GM19395 (cell line): Measurements from ENCODE around the gene IDS.
"Not testable (repeated sequence)": the region's sequence is repeated elsewhere in the genome, so short reads cannot be mapped to it uniquely, and the experiment has no call there.

Experiments
- ATAC-seq: cut with Tn5 transposase; IDR thresholded peaks from one replicate; pipeline ENCODE4 v1.9.1; 2021; ENCODE audit warnings: mild to moderate bottlenecking, moderate library complexity; ENCODE audit not compliant: unreplicated experiment

Gene IDS

DNA sequence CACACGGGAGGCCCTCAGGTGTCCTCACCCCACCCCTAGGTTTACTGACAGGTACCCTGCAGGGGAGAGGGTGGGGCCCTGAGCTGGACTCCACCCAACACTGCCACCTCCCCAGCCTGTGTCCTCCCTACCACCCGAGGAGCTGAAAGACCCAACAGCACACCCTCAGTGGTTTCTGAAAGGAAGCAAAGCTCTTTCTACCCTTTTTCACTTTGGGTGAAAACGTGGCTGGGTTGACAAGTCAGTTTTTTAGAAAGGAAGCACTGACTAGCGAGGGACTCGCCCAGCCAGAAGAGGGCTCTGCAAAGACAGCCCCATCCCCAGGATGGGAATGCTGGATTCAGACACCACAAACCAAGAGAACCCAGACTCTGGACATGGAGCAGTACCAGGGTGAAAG is 2.2 kb downstream of the IDS start:
- ATAC-seq = not testable (repeated sequence)

DNA sequence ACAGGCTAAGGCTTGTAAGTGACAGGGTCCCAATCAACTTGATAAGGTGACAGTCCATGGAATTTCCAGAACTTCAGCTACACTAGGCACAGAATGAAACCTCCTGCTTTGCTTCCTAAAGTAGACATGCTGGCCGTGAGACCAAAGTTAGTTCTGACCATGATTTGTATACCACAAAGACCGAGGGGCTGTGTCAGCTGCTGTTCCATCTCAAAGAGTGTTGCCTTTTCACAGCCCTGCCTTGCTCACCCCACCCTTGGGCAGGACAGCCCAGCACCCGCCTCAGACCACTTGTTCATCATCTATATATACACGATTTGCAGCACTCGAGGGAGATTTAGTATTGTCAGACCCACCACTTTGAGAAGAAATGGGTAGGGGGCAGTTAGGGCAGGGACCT is 5.3 kb downstream of the IDS start:
- ATAC-seq = no peak

DNA sequence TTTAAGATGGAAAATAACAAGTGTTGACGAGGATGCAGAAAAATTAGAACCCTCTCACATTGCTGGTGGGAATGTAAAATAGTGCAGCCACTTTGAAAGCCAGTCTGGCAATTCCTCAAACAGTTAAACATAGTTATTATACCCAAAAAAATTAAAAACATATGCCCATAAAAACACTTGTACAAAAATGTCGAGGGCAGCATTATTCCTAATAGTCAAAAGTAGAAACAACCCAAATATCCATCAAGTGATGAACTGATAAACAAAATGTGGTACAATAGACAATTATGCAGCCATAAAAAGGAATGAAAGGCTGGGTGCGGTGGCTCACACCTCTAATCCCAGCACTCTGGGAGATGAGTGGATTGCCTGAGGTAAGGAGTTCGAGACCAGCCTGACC is 6.3 kb downstream of the IDS start:
- ATAC-seq = no peak

DNA sequence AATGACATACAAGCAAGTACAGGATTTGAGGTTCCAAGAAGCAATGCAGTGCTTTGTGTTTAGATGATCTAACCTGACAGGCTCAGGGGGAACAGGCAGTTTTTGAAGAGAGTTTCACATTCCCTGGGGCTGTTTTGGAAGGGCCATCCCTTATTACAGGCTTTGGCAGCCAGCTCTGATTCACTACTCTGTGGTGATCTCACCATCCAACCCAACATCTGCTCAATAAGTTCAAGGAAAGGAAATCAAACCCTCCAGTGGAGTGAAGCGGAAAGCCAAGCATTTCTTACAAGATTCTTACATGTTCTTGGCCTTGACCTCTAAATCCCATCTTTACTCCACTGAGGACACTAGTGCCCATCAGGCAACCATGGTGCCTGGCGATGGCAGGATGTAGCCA is 7.5 kb downstream of the IDS start:
- no peak for ATAC-seq

DNA sequence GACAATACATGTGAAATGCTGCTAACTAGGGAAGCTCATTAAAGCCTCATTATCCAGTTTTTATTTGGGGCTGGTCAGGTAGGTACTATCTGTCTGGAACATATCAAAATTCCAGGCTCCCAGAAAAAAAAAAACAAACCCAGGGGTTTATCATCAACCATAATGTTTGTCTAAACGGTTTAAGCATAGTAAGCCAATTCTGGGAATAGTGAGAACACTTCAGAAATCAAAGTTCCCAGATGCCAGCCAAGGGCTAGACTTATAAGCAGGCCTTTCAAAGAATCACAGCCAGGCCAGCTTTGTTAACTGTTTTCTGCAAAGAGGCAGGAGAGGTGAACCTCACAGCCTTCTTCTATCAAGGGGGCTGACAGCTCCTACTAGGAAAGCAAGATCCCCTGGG is 8.1 kb downstream of the IDS start:
- no peak for ATAC-seq

DNA sequence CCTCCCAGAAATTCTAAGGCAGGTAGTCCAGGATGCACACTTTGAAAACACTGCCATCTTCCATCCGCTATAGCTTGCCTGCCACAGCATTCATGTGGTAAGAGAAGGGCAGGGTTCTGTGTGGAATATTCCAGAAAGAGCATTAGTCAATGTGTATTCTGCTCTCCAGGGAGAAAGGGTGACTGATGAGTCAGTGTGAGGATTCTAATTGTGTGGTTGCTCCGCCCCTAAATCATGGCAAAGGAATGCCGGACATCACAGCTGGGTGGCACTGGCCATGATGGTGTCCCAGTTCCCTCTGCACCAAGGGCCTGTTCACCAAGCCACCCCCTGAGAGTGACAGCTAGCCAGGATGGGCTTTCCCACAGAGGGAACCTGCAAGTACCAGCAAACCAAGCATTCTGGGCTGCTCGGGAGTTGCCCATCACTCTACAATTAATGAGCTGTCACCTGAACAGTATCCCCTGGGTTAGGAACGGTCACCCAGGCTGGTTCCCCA is 9.5 kb downstream of the IDS start:
- no peak for ATAC-seq

DNA sequence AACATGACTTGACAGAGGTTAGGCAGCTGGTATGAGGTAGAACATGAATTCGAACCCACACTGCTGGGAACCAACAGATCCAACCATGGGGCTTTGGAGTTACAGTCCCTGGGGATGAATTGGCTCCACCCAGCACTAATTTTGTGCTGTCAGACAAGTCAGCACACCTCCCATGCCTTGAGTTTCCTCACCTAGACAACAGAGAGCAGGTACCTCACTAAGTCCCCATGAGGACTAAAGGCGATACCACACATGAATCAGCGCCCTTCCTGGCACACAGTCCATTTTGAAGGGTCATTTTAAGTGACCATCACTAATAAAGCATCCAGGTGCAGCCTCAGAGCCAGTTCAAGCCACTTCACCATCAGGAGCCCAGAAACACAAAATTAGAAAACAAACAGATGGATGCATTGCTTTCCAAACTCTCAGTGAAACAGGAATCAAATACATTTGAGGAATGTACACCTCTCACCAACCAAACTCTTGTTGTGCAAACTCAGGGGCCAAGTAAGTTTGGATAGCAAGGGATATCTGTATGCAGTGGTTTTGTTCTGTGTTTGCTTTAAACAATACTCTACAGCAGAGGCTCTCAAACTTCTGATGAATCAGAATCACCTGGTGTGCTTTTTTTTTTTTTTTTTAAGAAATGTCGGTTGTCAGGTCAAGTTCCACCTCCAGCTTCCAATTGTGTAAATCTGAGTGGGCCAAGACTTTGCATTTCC is 10.1 kb downstream of the IDS start:
- no peak for ATAC-seq

DNA sequence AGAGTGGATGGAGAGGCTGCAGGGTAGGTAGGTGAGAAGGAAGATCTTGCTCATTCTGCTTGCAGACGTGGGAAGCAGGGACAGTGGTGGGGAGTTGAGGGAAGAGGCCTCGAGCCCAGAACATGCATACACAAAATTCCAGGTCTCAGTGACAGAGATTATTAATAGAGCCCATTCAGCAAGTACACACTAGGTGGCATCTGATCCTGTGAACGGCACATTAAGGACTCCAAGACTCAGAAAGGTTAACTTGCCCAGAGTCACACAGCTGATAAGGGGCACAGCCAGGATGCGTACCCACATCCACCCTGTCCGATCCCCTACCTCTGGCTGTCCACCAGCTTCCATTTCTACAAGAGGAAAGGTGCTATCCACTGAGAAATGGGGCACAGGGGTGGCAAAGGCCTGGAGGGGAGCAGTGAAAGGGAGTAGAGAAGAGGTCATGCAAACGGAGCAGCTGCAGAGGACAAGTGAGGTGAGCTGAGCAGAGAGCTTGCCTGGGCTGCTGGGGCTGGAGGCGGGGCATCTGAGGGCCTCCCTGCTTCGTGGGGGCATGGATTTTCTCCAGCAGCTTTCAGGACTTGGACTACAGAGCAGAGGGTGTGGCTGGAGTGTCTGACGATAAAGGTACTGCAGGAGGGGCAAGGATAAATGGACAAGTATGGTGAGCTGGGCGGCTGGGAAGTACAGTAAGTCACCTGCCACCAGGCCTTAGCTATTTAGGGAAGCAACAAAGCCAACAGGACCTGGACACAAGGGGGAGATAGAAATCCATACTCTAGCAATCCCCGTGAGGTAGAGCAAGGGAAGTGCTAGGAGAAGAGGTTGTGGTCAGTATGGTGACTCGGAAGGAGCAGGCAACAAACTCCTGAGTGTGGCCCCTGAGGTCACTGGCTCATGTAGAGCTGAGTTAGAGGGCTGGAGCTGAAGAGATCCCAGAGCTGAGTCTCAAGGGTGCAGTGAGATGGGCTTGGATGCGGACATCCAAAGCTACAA is 11.2 kb downstream of the IDS start:
- ATAC-seq = no peak

DNA sequence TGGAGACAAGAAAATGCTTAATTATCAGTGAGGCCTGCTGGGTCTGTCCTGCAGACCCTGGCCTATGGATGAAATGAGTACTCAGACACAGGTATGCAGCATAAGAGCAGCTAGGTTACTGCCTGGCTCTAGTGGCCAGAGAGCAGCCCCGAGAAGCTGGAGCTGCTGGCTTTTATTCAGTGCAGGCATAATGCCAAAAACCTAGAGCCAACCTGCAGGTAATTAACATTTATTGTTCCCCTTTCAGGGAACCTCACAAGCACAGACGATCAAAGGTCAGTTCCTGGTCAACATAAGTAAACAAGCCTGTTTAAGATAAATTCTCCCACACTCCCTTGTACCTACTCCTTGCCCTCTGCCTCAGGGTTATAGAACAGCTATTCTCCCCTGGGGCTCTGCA is 13.3 kb downstream of the IDS start:
- no peak for ATAC-seq

DNA sequence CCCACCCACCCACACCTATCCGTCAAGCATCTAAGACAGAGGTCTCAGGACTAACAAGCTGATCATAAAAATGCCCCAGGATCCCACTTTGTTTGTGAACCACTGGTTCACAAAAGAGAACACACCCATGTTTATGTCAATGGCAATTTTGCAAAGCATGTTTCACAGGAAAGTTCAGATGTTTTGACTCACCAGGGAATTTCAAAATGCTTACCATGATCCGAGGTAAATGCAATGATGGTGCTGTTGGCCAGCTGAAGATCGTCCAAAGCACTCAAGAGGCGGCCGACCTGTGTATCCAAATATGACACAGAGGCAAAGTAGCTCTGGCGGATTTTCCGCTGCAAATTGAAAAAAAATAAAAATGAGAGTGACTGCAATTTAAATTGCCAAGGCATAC is 15.0 kb downstream of the IDS start:
- no peak for ATAC-seq

DNA sequence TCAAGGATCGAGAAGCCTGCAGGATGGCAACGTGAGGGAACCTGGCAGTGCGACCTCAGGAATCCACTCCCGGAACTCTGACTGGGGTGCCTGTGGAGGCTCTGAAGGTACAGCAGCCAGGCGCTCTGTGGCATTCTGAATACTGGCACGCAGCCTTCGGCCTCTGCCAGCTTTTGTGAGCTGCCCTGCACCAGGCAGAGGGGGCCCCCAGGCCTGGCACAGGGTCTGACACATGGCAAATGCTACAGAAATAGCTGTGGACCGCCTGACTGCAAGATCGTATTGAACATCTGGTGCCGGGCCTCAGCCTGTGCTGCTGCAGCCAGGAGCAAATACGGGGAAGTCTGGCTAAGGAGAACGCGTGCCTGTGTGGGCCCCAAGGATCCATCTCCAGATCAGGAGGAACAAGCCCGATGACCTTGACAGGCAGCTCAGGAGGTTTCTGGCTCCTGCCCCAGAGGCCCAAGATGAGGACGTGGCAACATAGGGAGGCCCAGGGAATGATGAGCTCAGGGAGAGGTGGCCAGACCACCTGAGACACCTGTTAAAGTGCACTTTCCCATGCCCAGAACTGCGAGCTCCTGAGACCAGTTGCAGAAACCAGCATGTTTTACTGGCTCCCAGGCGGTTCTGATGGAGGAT is 16.6 kb downstream of the IDS start:
- ATAC-seq = not testable (repeated sequence)

DNA sequence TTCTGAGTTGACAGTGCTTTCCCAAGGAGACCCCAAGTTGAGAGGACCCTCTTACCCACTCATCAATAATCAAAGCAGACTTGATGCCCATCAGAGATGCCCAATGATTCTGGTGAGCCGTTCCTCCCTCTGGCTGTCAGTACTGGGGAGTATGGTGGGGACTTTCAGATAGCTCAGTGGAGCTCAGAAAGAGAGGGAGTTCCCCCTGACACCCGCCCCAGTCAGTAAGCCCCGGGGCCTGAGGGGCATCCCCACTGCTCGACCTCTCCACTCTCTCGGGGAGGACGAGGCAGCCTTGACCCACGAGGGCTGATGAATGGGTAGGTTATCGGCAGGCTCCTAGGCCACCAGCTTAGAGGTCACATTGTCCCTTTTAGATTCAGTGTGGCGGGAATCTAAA is 17.1 kb downstream of the IDS start:
- ATAC-seq = not testable (repeated sequence)

DNA sequence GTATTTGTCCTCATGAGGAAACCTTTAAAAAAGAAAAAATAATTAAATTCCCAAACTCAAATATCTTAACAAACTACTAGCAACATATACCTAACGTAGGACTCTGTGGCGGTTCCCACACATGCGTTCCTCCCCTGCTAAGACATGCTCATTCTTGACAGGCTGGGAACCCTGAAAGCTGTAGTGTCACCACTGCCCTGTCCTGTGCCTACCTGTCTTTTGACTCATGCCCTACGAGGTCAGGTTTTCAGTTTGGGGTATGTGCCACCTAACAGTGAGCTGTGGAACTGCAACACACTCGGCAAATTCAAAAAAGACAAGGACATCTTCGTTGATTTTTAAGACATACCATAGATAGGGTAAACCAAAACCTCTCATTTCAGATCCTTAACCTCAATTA is 17.8 kb downstream of the IDS start:
- ATAC-seq = no peak

DNA sequence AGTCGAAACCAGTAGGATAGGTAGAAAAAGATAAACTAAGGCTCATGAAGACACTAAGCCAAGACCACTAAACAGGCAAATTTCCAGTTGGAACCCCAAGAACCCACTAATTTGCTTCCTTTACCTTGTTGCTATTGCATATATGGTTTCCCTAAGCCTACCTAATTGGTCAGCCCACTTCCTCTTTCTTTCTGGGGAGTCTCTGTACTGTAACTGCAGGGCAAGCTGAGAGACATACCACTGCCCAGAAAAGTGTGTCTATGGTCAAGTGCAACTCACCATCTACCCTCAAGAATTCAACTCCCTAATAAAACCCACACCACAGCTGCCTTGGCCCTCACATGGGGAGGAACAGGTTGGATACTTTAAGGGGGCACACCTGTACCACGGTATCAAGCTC is 28.6 kb downstream of the IDS start:
- no peak for ATAC-seq

DNA sequence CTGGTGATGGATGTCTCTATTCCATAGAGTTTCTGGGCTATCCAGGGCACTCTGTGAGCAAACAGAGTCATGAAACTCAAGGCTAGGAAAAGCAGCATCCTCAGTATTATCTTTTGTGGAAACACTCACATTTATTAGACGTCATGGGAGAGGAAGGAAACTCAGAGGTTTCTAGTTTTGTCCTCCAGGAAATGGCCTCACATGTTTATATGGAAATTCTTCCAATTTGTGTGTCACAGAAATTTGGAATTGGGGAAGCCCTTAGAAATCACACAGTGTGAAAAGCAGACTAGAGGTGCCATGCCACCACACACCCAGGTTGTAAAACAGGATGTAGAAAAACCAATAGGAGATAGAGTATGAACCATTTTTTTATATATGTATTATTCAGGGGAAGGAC is 31.1 kb downstream of the IDS start:
- no peak for ATAC-seq

DNA sequence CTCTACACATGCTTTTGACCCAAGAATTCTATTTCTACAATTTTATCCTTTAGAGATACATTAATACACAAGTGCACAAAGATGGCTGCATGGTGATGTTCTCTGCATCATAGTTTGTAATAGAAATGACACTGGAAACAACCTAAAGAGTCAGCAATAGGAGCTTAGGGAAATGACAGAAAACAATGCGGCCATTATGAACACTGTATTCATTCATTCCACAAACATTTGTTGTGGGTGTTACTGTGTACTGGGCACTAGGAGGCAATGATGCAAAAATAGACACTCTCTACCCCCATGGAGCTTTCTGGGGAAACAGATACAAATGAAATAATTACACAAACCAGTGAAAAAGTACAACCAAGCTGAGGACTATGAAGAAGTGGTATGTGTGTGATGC is 32.0 kb downstream of the IDS start:
- ATAC-seq = no peak

DNA sequence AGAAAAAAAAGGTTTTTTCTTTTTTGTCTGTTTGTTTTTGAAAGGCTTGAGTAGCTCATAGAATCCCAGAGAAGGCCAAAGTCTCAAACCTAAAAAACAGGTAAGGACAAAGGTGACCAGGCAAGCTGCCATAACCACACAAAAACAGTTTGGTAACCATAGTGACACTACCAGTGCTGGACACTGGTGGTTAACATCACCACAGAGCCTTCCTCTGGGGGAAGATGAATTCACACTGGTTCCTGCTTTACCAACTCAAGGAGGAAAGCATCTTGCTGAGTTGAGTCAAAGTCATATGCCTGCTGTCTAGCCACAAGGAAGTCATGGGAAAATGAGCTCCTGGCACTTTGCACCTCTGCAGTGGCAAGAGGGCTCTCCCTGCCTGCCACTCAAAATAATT is 32.5 kb downstream of the IDS start:
- ATAC-seq = no peak

DNA sequence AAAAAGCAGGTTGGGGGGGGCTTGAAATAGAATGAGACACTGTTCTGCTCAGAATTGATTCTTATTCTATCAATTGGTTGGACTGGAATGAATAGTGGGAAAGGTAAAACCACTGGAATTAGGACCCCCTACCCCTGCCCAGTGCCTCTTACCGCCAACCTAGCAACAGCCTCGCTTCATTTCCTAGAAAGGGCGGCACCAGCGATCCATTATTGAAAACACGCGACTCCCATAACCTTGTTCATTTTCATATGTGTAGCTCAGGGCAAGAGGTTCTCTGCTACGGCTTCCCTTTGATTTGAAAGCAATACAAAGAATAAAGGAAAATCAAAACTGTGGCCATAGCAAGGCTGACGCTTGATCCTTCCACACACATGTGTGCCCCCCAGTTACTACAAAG is 33.7 kb downstream of the IDS start:
- no peak for ATAC-seq

DNA sequence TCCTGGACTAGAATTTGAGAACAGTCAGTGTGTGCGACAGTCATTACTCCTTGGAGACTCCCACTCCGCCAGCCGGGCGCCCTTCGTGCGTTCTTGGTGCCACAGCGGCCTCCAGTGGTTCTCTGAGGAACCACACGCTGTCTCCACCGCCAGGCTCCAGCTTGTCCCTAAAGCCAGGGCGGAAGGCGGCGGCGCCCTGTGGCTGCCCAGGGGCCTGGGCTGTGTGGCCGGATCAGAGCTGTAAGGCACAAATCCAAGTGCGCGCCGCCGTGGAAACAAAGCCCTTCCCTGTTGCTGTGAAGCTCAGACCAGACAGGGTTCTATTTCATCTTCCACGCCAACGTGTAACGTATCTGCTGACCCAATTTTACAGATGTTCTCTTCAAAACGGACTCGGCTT is 34.2 kb downstream of the IDS start:
- ATAC-seq = peak; percentile 89

DNA sequence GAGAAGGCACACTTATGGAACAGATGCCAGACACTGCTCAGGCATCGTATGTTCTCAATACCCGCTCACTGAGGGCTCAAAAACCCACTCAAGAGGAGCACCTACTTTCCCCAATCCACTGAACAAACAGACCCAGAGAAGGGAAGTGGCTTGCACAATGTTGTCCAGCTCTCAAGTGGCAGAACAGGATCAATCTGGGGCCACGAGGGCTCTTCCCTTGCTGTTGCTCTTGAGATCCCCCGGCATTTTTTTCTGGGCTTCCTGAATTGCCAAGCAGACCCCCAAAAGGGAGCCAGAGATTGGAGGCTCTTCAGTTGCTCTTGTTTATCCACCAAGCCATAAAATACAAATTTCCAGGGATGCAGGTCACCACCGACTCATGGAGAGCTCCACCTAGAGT is 35.7 kb downstream of the IDS start:
- no peak for ATAC-seq

DNA sequence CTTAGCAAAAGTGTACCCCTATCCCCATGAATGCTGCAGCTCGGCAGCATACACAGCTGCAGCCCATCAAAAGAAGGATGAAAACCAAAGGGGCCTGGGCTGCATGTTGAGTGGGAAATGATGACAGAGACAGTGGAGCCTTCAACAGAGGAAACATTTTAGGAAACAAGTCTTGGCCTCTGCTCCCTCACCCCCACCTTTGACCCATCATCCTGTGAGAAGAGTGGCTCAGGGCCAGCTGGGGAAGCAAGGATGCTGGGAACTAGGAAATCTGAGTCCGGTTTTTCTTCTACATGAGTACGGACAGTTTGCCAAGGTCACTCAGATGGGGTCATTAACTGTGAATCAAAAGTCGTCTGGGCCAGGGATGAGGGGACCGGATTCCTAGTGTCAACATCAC is 37.2 kb downstream of the IDS start:
- no peak for ATAC-seq

DNA sequence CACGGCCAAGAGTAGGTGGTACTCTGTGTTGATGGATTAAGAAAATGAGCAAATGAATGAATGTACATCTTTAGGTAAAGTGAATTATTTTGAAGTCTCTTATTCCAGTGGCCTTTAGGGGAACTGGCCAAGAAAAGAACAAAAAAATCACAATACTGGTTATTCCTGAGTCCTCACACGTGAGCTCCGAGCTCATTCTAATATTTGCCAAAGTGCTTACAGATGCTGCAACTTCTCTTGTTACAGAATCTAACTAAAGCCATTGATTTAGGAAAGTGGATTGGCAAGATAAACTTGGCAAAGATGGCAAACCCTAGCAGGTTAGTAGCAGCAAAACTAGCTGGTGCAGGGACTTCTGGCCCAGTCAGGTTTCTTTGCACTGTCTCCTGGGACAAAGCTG is 37.6 kb downstream of the IDS start:
- no peak for ATAC-seq
